ENCODE data around the gene LTBP1.

DNA sequence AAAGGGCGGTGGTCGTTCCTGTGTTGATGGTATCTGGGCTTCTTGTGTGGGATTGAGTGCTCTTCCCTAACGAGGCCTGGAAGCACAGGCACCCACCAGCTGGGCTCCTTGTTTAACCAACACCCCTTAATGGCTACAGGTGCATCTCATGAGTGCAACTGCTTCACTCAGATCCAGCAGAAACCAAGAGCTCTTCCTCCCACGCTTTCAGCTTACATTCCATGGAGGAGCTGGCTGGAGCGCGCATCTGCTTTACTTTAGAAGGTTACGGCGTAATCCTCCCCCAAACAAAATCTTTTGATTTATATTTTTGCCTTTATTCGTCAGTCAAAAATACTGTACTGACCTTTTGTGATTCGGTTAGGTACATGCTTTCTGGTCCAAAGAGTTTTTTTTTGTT is 174.7 kb downstream of the LTBP1 start:
- TF ChIP-seq EZH2 (IDR thresholded peaks at IDR 0.05; ENCODE audit: insufficient read depth, poor library complexity, severe bottlenecking) (no peak), EZH2phosphoT487 (IDR thresholded peaks at IDR 0.05; ENCODE audit: insufficient read depth, low read depth) (no peak)
